Measurements from ENCODE around the gene PIN1.
"Not testable (repeated sequence)": the region's sequence is repeated elsewhere in the genome, so short reads cannot be mapped to it uniquely, and the experiment has no call there.

DNA sequence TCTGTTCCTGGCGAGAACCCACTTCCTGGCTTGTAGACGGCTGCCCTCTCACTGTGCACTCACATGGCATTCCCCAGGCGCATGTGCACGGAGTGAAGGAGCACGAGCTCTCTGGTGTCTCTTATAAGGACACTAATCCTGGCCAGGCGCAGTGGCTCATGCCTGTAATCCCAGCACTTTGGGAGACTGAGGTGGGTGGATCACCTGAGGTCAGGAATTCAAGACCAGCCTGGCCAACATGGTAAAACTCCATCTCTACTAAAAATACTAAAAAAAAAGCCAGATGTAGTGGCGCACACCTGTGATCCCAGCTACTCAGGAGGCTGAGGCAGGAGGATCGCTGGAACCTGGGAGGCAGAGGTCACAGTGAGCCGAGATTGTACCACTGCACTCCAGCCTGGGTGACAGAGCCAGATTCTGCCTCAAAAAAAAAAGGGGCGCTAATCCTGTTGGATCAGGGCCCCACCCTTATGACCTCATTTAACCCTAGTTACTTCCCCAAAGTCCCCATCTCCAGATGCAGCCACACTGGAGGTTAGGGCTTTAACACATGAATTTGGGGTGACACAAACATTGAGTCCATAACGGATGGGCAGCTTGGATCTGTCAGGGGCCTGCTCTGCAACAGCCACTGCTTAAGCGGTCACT lies 8.6 kb downstream of the PIN1 start:
- TF ChIP-seq EZH2 (IDR thresholded peaks at IDR 0.05; ENCODE audit: insufficient read depth, poor library complexity, severe bottlenecking); EZH2phosphoT487 (IDR thresholded peaks at IDR 0.05; ENCODE audit: insufficient read depth, low read depth): not testable (repeated sequence)
